K562 (cell line): ENCODE results near the gene ARMC2. TPM values are rescaled to one million over a fixed set of nuclear protein-coding genes. Genes with fewer than 3 reads are reported as not detected.
A peak's percentile ranks its signal among the peaks of the same experiment; 100 is the strongest.

Experiments
- ATF1 ChIP-seq, 2 experiments: fragments of 450-650 bp in 1 of 2; IDR thresholded peaks; 2 replicates each; pipeline ENCODE4 v1.6.1; 2016; ENCODE audit warnings: missing compliant biosample characterization in 1 of 2, missing genetic modification characterization in 1 of 2
- KDM5B ChIP-seq: fragments of 200-600 bp; sonication (generic); IDR thresholded peaks from 2 replicates; pipeline ENCODE4 v1.6.1; 2012; ENCODE audit warnings: low read depth, mild to moderate bottlenecking, moderate library complexity, low read length, control low read depth, inconsistent platforms; ENCODE audit not compliant: insufficient replicate concordance
- PKNOX1 ChIP-seq: fragments of 450-650 bp; IDR thresholded peaks from 2 replicates; pipeline ENCODE4 v1.6.1; 2016
- TEAD1 ChIP-seq, 2 experiments: fragments of 450-650 bp in 1 of 2; sonication (generic) in 1 of 2; formaldehyde crosslinking; IDR thresholded peaks; 2 replicates each; pipeline versions ENCODE4 v1.4.0 to v1.8.0; 2020 to 2022; ENCODE audit warnings: mild to moderate bottlenecking in 2 of 2, missing genetic modification reagents in 1 of 2
- TEAD4 ChIP-seq, 2 experiments: sonication (generic) in 1 of 2; formaldehyde crosslinking in 1 of 2; IDR thresholded peaks; 2 replicates each; pipeline versions ENCODE4 v1.6.1 to v1.8.0; 2012 to 2022; ENCODE audit warnings: borderline replicate concordance in 1 of 2, inconsistent platforms in 1 of 2, low read length in 1 of 2, mild to moderate bottlenecking in 1 of 2, missing genetic modification reagents in 1 of 2
- TGIF2 ChIP-seq: sonication (generic); formaldehyde crosslinking; IDR thresholded peaks from 2 replicates; pipeline ENCODE4 v1.8.1; 2022; ENCODE audit warnings: mild to moderate bottlenecking, missing genetic modification reagents, moderate library complexity
- ZBTB7A ChIP-seq: IDR thresholded peaks from 2 replicates; pipeline ENCODE4 v1.6.1; 2011; ENCODE audit warnings: low read depth, mild to moderate bottlenecking, low read length, moderate library complexity, borderline replicate concordance; ENCODE audit not compliant: control insufficient read depth
- ZNF232 ChIP-seq: sonication (generic); formaldehyde crosslinking; IDR thresholded peaks from 2 replicates; pipeline ENCODE4 v1.8.0; 2022; ENCODE audit warnings: mild to moderate bottlenecking, missing genetic modification reagents
- polyA plus RNA-seq, 8 experiments: library from polyadenylated mRNA; depleted of rRNA in 4 of 8; stranded (reverse) in 5 of 8; unstranded in 3 of 8; fragments of >200 nt; fragmentation: Nextera tagmentation in 2 of 8; fragmentation: Illumina TruSeq in 1 of 8; extraction: Ambion mirVana in 2 of 8; extraction: Trizol in 1 of 8; gene quantifications; 2 replicates each; pipeline versions ENCODE4 v1.2.1 to v1.2.3, GENCODE V29; 2011 to 2014; ENCODE audit warnings: inconsistent platforms in 1 of 8, missing spikeins in 1 of 8
- total RNA-seq, 7 experiments: library from RNA; depleted of rRNA in 6 of 7; stranded (reverse); fragments of >200 nt in 6 of 7; fragmentation: Illumina TruSeq in 2 of 7; extraction: Trizol in 2 of 7; gene quantifications; 2 replicates each; pipeline versions ENCODE4 v1.2.1 to v1.2.3, GENCODE V29; 2011 to 2021; ENCODE audit warnings: low replicate concordance in 1 of 7
- TF ChIP-seq, protein P1 (sequence below): sonication (generic); formaldehyde crosslinking; IDR thresholded peaks from 2 replicates; pipeline ENCODE4 v1.8.0; 2022; ENCODE audit warnings: missing genetic modification reagents, mild to moderate bottlenecking, borderline replicate concordance

Gene ARMC2
- total and polyA plus RNA-seq, 9 of the 15 experiments (the other 6 are each of a cell fraction or from before 2014, with no cell fraction given) = 0.14 to 3.0 (median 0.82) TPM

- TF ChIP-seq KDM5B (no peak), TGIF2 (0 out of 2 replicates have a peak, but pooled peaks have one; percentile 25), TEAD4 (IDR thresholded peaks at IDR 0.05; ENCODE audit: low read length) (no peak), TEAD4 (CRISPR knock-in tag; IDR thresholded peaks at IDR 0.05; ENCODE audit: borderline replicate concordance) (0 out of 2 replicates have a peak, but pooled peaks have one; percentile 67), TEAD1 (CRISPR knock-in tag; IDR thresholded peaks at IDR 0.05) (0 out of 4 replicates have a peak, but pooled peaks of 1 of the 2 experiments have one; percentile 25), ZBTB7A (peak; percentile 43; the same call in 1 of the 2 replicates), ZNF232 (CRISPR knock-in tag) (0 out of 2 replicates have a peak, but pooled peaks have one; percentile 67), PKNOX1 (peak; percentile 38; the same call in 1 of the 2 replicates), ATF1 (CRISPR knock-in tag; IDR thresholded peaks at IDR 0.05) (no peak), ATF1 (tag; IDR thresholded peaks at IDR 0.05) (peak; percentile 41; the same call in 1 of the 2 replicates)
- TF ChIP-seq, protein P1, sequence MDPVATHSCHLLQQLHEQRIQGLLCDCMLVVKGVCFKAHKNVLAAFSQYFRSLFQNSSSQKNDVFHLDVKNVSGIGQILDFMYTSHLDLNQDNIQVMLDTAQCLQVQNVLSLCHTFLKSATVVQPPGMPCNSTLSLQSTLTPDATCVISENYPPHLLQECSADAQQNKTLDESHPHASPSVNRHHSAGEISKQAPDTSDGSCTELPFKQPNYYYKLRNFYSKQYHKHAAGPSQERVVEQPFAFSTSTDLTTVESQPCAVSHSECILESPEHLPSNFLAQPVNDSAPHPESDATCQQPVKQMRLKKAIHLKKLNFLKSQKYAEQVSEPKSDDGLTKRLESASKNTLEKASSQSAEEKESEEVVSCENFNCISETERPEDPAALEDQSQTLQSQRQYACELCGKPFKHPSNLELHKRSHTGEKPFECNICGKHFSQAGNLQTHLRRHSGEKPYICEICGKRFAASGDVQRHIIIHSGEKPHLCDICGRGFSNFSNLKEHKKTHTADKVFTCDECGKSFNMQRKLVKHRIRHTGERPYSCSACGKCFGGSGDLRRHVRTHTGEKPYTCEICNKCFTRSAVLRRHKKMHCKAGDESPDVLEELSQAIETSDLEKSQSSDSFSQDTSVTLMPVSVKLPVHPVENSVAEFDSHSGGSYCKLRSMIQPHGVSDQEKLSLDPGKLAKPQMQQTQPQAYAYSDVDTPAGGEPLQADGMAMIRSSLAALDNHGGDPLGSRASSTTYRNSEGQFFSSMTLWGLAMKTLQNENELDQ (CRISPR knock-in tag) = 0 out of 2 replicates have a peak, but pooled peaks have one; percentile 80
- TF ChIP-seq, all 486 proteins: peak for 19
Observed at GRCh38 chr6:109008537-109009235, 160.5 kb downstream of the ARMC2 start (continued).
